ENCODE measurements around the gene ING5. TPM values are rescaled to one million over a fixed set of nuclear protein-coding genes. Genes with fewer than 3 reads are reported as not detected.

The ING5 gene
- total RNA-seq, 2 experiments from 2014 or later: 51.2 to 51.3 TPM

DNA sequence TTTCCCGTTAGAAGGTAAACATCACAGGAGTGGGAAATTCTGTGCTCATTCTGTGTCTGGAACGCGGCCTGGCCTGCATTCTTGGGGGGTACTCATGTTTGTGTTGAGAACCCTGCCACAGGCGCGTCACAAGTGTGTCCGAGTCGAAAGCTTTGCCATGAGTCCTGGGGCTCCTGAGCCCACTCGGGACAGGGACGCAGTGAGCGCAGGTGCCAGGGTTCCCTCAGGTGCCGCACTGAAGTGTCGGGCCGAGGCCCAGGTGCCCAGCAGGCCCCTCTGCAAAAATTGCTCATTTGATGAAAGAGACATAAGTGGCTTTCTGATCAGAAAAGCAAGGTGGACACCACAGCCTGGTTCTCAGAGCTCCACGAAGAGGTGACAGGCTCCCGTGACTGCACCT, 37.3 kb downstream of the ING5 start:
- DNase-seq (no peak), ATAC-seq (ENCODE audit: poor library complexity) (no peak)
- intact Hi-C loops (cut with DNase I, micrococcal nuclease): loop anchor here in 1 of 2 experiments (5.0 to 10.0 kb wide), 3 partner anchors 118 to 584 kb away; partner anchors contain the start of genes PDCD1 and PPP1R7
- Histone ChIP-seq H3K36me3 (ENCODE audit: insufficient read depth, low read length) (peaks cover 20% of the 10 kb centered on the region), H3K4me3 (ENCODE audit: low read length) (no peak overlapping the region), H3K9me3 (ENCODE audit: control insufficient read depth in 1 of 2, insufficient read depth in 1 of 2, low read length in 2 of 2) (peaks cover 0 to 9% of the 10 kb centered on the region in 2 experiments), H3K27me3 (ENCODE audit: control insufficient read depth in 1 of 2, insufficient read depth in 2 of 2, low read length in 2 of 2) (no peaks in the 10 kb centered on the region), H3K4me1 (ENCODE audit: insufficient read depth, low read length) (peaks cover 50% of the 10 kb centered on the region), H3K27ac (ENCODE audit: low read depth in 1 of 2, low read length in 2 of 2) (no peak overlapping the region)
- Mint-ChIP-seq H3K27me3 (no peaks in the 10 kb centered on the region), H3K4me3 (no peak overlapping the region), H3K27ac (no peak overlapping the region), H3K9me3 (no peaks in the 10 kb centered on the region), H3K36me3 (ENCODE audit: low read depth) (no peaks in the 10 kb centered on the region), H3K4me1 (ENCODE audit: low read depth) (peaks cover 21% of the 10 kb centered on the region)
- ChIA-PET CTCF (interaction anchor here (1.4 kb wide), 1 partner anchor 139 kb away, joined by 4 read pairs; no protein-coding TSS in a partner anchor), POLR2A (no interaction called here)
- TF ChIP-seq, protein P1, sequence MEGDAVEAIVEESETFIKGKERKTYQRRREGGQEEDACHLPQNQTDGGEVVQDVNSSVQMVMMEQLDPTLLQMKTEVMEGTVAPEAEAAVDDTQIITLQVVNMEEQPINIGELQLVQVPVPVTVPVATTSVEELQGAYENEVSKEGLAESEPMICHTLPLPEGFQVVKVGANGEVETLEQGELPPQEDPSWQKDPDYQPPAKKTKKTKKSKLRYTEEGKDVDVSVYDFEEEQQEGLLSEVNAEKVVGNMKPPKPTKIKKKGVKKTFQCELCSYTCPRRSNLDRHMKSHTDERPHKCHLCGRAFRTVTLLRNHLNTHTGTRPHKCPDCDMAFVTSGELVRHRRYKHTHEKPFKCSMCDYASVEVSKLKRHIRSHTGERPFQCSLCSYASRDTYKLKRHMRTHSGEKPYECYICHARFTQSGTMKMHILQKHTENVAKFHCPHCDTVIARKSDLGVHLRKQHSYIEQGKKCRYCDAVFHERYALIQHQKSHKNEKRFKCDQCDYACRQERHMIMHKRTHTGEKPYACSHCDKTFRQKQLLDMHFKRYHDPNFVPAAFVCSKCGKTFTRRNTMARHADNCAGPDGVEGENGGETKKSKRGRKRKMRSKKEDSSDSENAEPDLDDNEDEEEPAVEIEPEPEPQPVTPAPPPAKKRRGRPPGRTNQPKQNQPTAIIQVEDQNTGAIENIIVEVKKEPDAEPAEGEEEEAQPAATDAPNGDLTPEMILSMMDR (IDR thresholded peaks at IDR 0.05): no peak

DNA sequence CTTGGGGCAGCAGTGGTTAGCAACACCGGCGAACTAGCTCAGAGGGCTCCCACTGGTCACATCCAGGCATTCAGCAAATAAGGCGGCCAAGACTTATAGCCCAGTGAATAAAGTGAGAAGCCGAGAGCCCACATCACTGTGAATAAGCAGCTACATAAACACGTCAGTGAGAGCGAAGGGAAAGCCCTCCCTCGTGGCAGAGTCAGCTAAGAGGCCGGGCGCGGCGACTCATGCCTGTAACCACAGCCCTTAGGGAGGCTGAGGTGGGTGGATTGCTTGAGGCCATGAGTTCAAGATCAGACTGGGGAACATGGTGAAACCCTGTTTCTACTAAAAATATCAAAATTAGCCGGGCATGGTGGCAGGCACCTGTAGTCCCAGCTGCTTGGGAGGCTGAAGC, 37.8 kb downstream of the ING5 start:
- Histone ChIP-seq H3K27ac (ENCODE audit: low read depth in 1 of 2, low read length in 2 of 2) (no peak overlapping the region), H3K27me3 (ENCODE audit: control insufficient read depth in 1 of 2, insufficient read depth in 2 of 2, low read length in 2 of 2) (no peaks in the 10 kb centered on the region), H3K9me3 (ENCODE audit: control insufficient read depth in 1 of 2, insufficient read depth in 1 of 2, low read length in 2 of 2) (peaks cover 0 to 9% of the 10 kb centered on the region in 2 experiments), H3K4me3 (ENCODE audit: low read length) (no peak overlapping the region), H3K36me3 (ENCODE audit: insufficient read depth, low read length) (peaks cover 24% of the 10 kb centered on the region), H3K4me1 (ENCODE audit: insufficient read depth, low read length) (peaks cover 48% of the 10 kb centered on the region)
- Mint-ChIP-seq H3K4me1 (ENCODE audit: low read depth) (peaks cover 21% of the 10 kb centered on the region), H3K27me3 (no peaks in the 10 kb centered on the region), H3K9me3 (no peaks in the 10 kb centered on the region), H3K27ac (peak overlapping the region; percentile 67), H3K4me3 (no peak overlapping the region), H3K36me3 (ENCODE audit: low read depth) (peaks cover 2% of the 10 kb centered on the region)
- DNase-seq (peak in 4 of 14 experiments; percentile 18 to 64 (median 49)), ATAC-seq (ENCODE audit: poor library complexity) (no peak)
- TF ChIP-seq, protein P1 (IDR thresholded peaks at IDR 0.05): no peak
- ChIA-PET CTCF (interaction anchor here (0.9 to 1.4 kb wide), 2 partner anchors 105 to 139 kb away, joined by 3 to 4 read pairs; no protein-coding TSS in a partner anchor), POLR2A (no interaction called here)
- intact Hi-C loops (cut with DNase I, micrococcal nuclease): loop anchor here in 1 of 2 experiments (5.0 to 10.0 kb wide), 3 partner anchors 118 to 585 kb away; partner anchors contain the start of genes PDCD1 and PPP1R7

DNA sequence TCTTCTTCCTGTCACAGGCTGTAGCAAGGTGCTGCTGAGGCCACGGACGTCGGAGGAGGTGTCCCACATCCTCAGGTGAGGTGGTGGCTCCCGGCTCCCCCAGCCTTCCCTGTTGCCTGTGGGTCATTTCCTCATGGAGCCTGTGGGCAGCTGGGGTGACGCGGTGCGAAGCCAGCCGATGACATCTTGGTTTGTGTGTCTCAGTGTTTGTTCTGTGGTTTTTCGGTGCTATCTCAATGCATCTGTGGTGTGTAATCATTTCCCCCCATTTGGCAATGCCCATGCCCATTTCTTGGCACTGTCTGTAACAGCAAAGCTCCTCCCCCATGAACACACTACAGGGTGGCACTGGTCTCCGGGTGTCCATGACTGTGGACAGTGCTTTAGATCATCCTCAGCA, 39.2 kb downstream of the ING5 start:
- Histone ChIP-seq H3K27ac (ENCODE audit: low read depth in 1 of 2, low read length in 2 of 2) (no peak overlapping the region), H3K27me3 (ENCODE audit: control insufficient read depth in 1 of 2, insufficient read depth in 2 of 2, low read length in 2 of 2) (no peaks in the 10 kb centered on the region), H3K36me3 (ENCODE audit: insufficient read depth, low read length) (peaks cover 34% of the 10 kb centered on the region), H3K4me3 (ENCODE audit: low read length) (no peak overlapping the region), H3K9me3 (ENCODE audit: control insufficient read depth in 1 of 2, insufficient read depth in 1 of 2, low read length in 2 of 2) (peaks cover 0 to 9% of the 10 kb centered on the region in 2 experiments), H3K4me1 (ENCODE audit: insufficient read depth, low read length) (peaks cover 40% of the 10 kb centered on the region)
- H3K27me3 Mint-ChIP-seq: no peaks in the 10 kb centered on the region
- intact Hi-C loops (cut with DNase I, micrococcal nuclease): no loop called here
- H3K27ac Mint-ChIP-seq: peak overlapping the region; percentile 67
- ChIA-PET POLR2A (interaction anchor here (0.9 to 1.2 kb wide), 2 partner anchors 22 to 40 kb away, joined by 4 to 5 read pairs; no protein-coding TSS in a partner anchor), CTCF (no interaction called here)
- no peaks in the 10 kb centered on the region for H3K9me3 Mint-ChIP-seq
- DNase-seq (peak in 7 of 14 experiments; percentile 13 to 71 (median 45)), ATAC-seq (ENCODE audit: poor library complexity) (peak; percentile 69)
- peaks cover 21% of the 10 kb centered on the region for H3K4me1 Mint-ChIP-seq (ENCODE audit: low read depth)
- H3K36me3 Mint-ChIP-seq (ENCODE audit: low read depth): peaks cover 16% of the 10 kb centered on the region
- peak overlapping the region; percentile 27 for H3K4me3 Mint-ChIP-seq
- TF ChIP-seq, protein P1 (IDR thresholded peaks at IDR 0.05): no peak

All from CD4-positive, alpha-beta T cell (primary cell).